Ectodermal cell (in vitro differentiated cells): Measurements from ENCODE around the gene ESRP2.

Experiments
- H3K27ac ChIP-seq: 2 replicates; pipeline ENCODE4 v1.7.0; 2013; ENCODE audit warnings: mild to moderate bottlenecking, low read depth, low read length; ENCODE audit not compliant: insufficient read depth, poor library complexity, severe bottlenecking
- H3K27me3 ChIP-seq: 2 replicates; pipeline ENCODE4 v1.7.0; 2013; ENCODE audit warnings: mild to moderate bottlenecking, low read length; ENCODE audit not compliant: insufficient read depth, control insufficient read depth, poor library complexity, severe bottlenecking
- H3K36me3 ChIP-seq: one replicate; pipeline ENCODE4 v1.7.0; 2013; ENCODE audit warnings: low read length; ENCODE audit not compliant: control insufficient read depth, insufficient read depth
- H3K4me1 ChIP-seq: one replicate; pipeline ENCODE4 v1.7.0; 2013; ENCODE audit warnings: low read length; ENCODE audit not compliant: control insufficient read depth, insufficient read depth
- H3K4me3 ChIP-seq: 2 replicates; pipeline ENCODE4 v1.7.0; 2013; ENCODE audit warnings: low read depth, low read length, control low read depth; ENCODE audit not compliant: insufficient read depth
- H3K9me3 ChIP-seq: 2 replicates; pipeline ENCODE4 v1.7.0; 2013; ENCODE audit warnings: mild to moderate bottlenecking, low read length, moderate library complexity; ENCODE audit not compliant: control insufficient read depth
- WGBS, 2 experiments: methylation state at CpG; one replicate each; pipeline ENCODE4 v1.1.7; 2013; ENCODE audit warnings: missing lambda C conversion rate in 2 of 2; 5-methylcytosine and 5-hydroxymethylcytosine counted together

ESRP2 gene

GRCh38 chr16:68264128-68265077 lies 28.5 kb upstream of the ESRP2 start, which contains the start of gene SLC7A6:
Gene SLC7A6, plus strand, starts transcription at chr16:68264526. Its CDS starts 10,201 bp downstream, at chr16:68274727.
- 1% methylated on average over 123 of the region's 123 CpGs for WGBS, 2 experiments
- H3K27me3 ChIP-seq, result peaks cover 23% of the 10 kb centered on the region
- H3K36me3 ChIP-seq, result no peaks in the 10 kb centered on the region
- peak within 1 kb of the TSS; percentile 83 for H3K4me3 ChIP-seq
- peaks cover 17% of the 10 kb centered on the region for H3K4me1 ChIP-seq
- H3K9me3 ChIP-seq, result no peaks in the 10 kb centered on the region
- H3K27ac ChIP-seq, result no peak within 1 kb of the TSS

- peak overlapping the region; percentile 83 for H3K4me3 ChIP-seq
- H3K36me3 ChIP-seq, result no peaks in the 10 kb centered on the region
- WGBS, 2 experiments, result 46 to 47% methylated on average over 11 of the region's 11 CpGs
- no peak overlapping the region for H3K27ac ChIP-seq
- no peaks in the 10 kb centered on the region for H3K9me3 ChIP-seq
- peaks cover 23% of the 10 kb centered on the region for H3K27me3 ChIP-seq
- peaks cover 14% of the 10 kb centered on the region for H3K4me1 ChIP-seq
Measured at GRCh38 chr16:68263559-68264127, 27.7 kb upstream of the ESRP2 start.

- Histone ChIP-seq H3K27me3 (peaks cover 11% of the 10 kb centered on the region), H3K36me3 (no peaks in the 10 kb centered on the region), H3K4me1 (peaks cover 5% of the 10 kb centered on the region), H3K27ac (no peak overlapping the region), H3K4me3 (no peak overlapping the region), H3K9me3 (no peaks in the 10 kb centered on the region)
- 94 to 95% methylated on average over 27 of the region's 27 CpGs for WGBS, 2 experiments
Measured at GRCh38 chr16:68259007-68259825, 23.3 kb upstream of the ESRP2 start.

- Histone ChIP-seq H3K36me3 (no peaks in the 10 kb centered on the region), H3K4me1 (peaks cover 5% of the 10 kb centered on the region), H3K27me3 (peaks cover 2% of the 10 kb centered on the region), H3K9me3 (no peaks in the 10 kb centered on the region), H3K4me3 (no peak overlapping the region), H3K27ac (no peak overlapping the region)
- WGBS, 2 experiments, result 90% methylated on average over 13 of the region's 13 CpGs
Measured at GRCh38 chr16:68257906-68258800, 22.2 kb upstream of the ESRP2 start.

- WGBS, 2 experiments, result 90 to 94% methylated on average over 6 of the region's 6 CpGs
- H3K9me3 ChIP-seq, result no peaks in the 10 kb centered on the region
Measured at GRCh38 chr16:68257251-68257905, 21.5 kb upstream of the ESRP2 start.

GRCh38 chr16:68255712-68256111 lies 19.8 kb upstream of the ESRP2 start:
- 94% methylated on average over 18 of the region's 18 CpGs for WGBS, 2 experiments
- H3K27me3 ChIP-seq, result no peaks in the 10 kb centered on the region
- no peak overlapping the region for H3K4me3 ChIP-seq
- H3K9me3 ChIP-seq, result no peaks in the 10 kb centered on the region
- no peaks in the 10 kb centered on the region for H3K36me3 ChIP-seq
- peaks cover 5% of the 10 kb centered on the region for H3K4me1 ChIP-seq
- no peak overlapping the region for H3K27ac ChIP-seq

More at GRCh38 chr16:68257251-68257905, 21.5 kb upstream of the ESRP2 start:
- Histone ChIP-seq H3K27me3 (no peaks in the 10 kb centered on the region), H3K4me1 (peaks cover 5% of the 10 kb centered on the region), H3K36me3 (no peaks in the 10 kb centered on the region), H3K4me3 (no peak overlapping the region), H3K27ac (no peak overlapping the region)

- 89 to 92% methylated on average over 4 of the region's 4 CpGs for WGBS, 2 experiments
- Histone ChIP-seq H3K27ac (no peak overlapping the region), H3K4me1 (peaks cover 5% of the 10 kb centered on the region), H3K36me3 (no peaks in the 10 kb centered on the region), H3K4me3 (no peak overlapping the region), H3K9me3 (no peaks in the 10 kb centered on the region), H3K27me3 (no peaks in the 10 kb centered on the region)
Measured at GRCh38 chr16:68253721-68254120, 17.8 kb upstream of the ESRP2 start.

- H3K27ac ChIP-seq, result no peak overlapping the region
- no peak overlapping the region for H3K4me3 ChIP-seq
- H3K9me3 ChIP-seq, result no peaks in the 10 kb centered on the region
- no peaks in the 10 kb centered on the region for H3K36me3 ChIP-seq
- 90 to 92% methylated on average over 5 of the region's 5 CpGs for WGBS, 2 experiments
- no peaks in the 10 kb centered on the region for H3K27me3 ChIP-seq
- H3K4me1 ChIP-seq, result no peaks in the 10 kb centered on the region
Measured at GRCh38 chr16:68252383-68252782, 16.5 kb upstream of the ESRP2 start.

GRCh38 chr16:68251832-68252231 lies 15.9 kb upstream of the ESRP2 start:
- Histone ChIP-seq H3K4me3 (no peak overlapping the region), H3K27ac (no peak overlapping the region), H3K4me1 (no peaks in the 10 kb centered on the region), H3K36me3 (no peaks in the 10 kb centered on the region), H3K27me3 (no peaks in the 10 kb centered on the region), H3K9me3 (no peaks in the 10 kb centered on the region)
- WGBS, 2 experiments, result 96 to 98% methylated on average over 5 of the region's 5 CpGs
